Superior temporal gyrus (tissue), 1 donor: ENCODE data around the gene IFT122.
"Not testable (repeated sequence)": the region's sequence is repeated elsewhere in the genome, so short reads cannot be mapped to it uniquely, and the experiment has no call there.

Experiments used
- DNase-seq: peaks from one replicate; pipeline ENCODE4 v3.0.0-alpha.2; 2016; ENCODE audit errors: extremely low spot score

The IFT122 gene

DNA sequence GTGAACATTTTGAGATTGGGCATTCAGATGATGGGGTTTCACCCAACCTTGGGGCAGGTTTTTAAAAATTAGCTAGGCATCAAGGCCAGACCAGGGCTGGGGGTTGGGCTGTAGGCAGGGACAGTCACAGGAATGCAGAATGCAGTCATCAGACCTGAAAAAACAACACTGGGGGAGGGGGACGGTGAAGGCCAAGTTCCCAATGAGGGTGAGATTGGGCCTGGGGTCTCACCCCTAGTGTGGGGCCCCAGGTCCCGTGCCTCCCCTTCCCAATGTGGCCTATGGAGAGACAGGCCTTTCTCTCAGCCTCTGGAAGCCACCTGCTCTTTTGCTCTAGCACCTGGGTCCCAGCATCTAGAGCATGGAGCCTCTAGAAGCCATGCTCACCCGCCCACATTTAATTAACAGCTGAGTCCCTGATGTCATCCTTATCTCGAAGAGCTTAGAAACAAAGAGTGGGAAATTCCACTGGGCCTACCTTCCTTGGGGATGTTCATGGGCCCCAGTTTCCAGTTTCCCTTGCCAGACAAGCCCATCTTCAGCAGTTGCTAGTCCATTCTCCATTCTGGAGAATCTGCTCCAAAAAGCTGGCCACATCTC lies 94.5 kb downstream of the IFT122 start:
- DNase-seq = no peak

DNA sequence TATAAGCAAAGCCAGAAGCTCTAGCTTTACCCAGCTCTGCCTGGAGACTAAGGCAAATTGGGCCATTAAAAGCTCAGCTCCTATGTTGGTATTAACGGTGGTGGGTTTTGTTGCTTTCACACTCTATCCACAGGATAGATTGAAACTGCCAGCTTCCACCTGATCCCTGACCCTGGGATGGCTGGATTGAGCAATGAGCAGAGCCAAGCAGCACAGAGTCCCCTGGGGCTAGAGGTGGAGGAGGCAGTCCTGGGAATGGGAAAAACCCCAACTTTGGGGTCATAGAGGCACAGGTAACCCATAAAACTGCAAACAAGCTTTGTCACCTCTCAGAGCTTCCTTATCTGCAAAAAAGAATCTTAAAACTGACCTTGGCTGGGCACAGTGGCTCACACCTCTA lies 95.1 kb downstream of the IFT122 start:
- DNase-seq = no peak

GRCh38 chr3:129536374-129536667 lies 96.3 kb downstream of the IFT122 start:
- DNase-seq = no peak

- peak; percentile 28 for DNase-seq
Observed at GRCh38 chr3:129536804-129537203, 96.8 kb downstream of the IFT122 start.

- DNase-seq = peak; percentile 34
Observed at GRCh38 chr3:129539206-129539605, 99.2 kb downstream of the IFT122 start.

DNA sequence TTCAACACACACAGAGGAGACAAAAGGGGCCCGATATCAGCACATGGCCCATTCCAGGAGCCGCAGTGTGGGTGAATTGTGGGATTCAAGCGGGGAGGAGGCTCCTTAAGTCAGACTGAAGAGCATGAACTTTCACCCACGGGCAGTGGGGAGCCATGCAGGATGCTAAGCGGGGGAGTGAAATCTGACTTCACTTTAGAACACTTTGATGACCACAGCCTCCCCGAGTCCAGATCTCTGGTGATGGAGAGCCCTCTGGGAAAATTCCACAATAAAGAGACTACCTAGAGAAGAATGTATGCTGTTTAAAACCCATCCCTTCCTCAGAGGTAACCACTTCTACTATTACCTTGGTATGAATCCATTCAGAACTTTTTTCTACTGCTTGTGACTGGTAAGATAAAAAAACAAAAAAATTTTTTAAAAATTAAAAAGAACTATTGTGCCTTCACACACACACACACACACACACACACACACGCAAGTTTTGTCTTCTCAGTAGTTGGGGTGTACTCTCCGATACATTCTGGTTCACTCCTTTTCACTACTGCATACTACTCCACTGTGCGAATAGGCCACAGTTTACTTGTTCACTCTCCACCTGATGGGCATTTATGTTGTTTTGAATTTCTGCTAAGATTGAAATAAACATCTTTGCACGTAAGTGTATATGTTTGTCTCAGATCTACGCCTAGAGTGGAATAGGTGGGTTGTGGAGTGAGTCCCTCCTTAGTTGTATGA lies 100.9 kb downstream of the IFT122 start:
- no peak for DNase-seq

DNA sequence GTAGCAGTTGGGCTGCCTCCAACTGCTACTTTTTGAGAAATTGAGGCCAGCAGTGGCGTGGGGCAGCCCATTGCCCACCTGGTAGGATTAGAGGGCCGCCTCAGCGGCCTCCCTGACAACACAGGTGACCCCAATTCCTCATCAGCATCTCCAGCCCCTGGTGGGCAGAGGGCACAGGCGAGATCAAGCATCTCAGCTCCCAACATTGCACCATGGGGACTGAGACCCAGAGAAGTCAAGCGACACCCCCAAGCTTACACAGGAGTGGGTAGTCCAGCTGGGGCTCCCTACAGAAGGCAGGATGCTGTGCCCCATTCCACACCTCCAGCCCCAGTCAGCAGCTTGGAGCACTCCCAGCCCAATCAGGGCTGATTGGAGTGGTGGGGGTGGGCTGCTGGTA lies 102.7 kb downstream of the IFT122 start:
- no peak for DNase-seq

DNA sequence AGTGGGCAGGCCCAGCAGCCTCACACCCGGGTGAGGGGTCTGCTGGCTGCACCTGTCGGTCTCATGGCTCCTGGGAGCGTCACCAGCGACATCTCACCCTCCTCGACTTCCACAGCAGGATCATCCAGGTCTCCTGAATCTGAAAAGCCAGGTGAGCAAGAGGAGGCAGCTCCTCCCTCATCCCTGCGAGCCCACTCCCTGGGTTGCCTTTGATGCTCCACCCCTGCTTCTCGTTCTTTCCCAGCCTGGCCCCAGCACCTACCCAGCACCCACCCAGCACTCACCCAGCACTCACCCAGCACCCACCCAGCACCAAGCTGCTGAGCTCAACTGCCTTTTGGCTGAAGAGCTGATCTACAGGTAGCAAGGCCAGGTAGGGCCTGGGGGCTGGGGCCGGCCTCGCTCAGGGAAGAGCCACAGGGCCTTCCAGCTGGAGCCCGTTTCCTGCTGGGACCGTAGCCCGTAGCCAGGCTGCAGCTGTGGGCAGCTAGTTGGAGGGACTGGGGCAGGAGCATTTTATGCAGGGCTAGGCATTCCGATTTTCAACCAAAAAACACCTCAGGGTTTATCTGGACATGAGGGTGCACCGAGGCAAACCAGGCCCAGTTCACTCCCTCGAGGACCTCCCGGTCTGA lies 103.2 kb downstream of the IFT122 start, which contains the start of gene H1-8:
TSS of gene H1-8 (plus strand) at position 20 of the 635 bp plus-strand sequence. CDS start at position 64, 44 bp downstream.
- no peak for DNase-seq

DNA sequence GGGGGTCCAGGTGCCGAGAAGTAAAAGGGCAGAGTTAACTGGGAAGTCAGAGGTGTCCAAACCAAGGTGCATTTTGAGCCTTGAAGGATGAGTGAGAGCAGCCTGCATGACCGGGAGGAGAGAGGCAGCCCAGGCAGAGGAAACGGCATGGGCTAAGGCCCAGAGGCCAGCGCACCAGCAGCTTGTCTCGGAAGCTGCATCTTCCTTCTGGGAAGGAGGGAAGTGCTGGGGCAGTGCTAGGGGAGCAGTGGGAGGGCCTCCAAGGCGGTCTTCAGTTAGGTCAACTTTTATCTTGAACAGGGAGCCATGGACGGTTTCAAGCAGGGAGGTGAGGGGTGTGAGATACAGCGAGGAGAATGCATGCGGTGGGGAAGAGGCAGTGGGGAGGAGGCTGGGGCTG lies 104.0 kb downstream of the IFT122 start:
- no peak for DNase-seq

GRCh38 chr3:129545951-129546350 lies 105.9 kb downstream of the IFT122 start:
- not testable (repeated sequence) for DNase-seq

GRCh38 chr3:129547241-129547640 lies 107.2 kb downstream of the IFT122 start:
- DNase-seq = no peak

- DNase-seq = no peak
Observed at GRCh38 chr3:129548104-129548965, 108.3 kb downstream of the IFT122 start.

- no peak for DNase-seq
Observed at GRCh38 chr3:129549006-129549800, 109.2 kb downstream of the IFT122 start.

DNA sequence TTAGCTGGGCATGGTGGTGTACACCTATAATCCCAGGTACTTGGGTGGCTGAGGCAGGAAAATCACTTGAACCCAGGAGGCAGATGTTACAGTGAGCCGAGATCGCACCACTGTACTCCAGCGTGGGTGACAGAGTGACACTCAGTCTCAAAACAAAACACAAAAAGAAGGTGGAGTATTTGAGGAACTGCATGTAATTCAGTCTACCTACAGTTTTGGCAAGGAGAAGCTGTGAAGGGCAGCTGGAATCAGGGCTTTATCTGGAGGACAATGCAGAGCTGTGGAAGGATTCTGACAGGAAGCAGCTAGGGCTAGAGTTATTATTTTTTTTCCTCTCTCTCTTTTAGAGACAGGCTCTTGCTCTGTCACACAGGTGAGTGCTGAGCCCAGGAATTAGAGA lies 109.8 kb downstream of the IFT122 start:
- no peak for DNase-seq

DNA sequence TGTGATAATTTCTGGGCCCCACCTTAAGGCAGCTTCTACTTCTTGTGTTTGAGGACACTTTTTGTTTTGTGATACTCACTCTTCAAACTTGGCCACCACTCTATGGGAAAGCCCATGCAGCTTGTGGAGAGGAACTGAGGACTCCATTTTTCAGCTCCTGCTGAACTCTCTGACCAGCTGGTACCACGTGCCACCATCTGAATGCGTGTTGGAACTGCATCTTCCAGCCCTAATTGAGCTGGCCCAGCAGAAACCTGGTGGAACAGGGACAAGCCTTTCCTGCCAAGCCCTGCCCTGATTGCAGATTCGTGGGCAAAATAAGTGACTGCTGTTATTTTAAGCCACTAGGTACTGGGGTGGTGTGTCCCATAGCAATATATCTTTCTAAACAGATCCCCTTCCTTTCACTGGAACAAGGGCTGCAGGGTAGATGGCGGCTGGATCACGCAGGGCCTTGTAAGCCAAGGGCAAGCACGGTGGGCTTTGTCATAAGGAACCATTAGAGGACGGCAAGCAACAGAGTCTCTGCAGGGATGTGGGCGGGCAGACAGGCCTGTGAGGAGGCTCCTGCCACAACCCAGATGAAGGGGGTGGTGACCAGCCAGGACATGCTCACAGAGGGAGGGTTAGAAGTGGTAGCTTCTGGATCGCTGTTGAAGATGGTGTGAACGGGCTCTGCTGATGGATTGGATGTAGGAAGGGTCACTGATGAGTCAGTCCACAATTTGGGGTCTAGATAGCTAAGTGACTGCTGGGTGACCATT lies 112.4 kb downstream of the IFT122 start:
- peak; percentile 33 for DNase-seq

DNA sequence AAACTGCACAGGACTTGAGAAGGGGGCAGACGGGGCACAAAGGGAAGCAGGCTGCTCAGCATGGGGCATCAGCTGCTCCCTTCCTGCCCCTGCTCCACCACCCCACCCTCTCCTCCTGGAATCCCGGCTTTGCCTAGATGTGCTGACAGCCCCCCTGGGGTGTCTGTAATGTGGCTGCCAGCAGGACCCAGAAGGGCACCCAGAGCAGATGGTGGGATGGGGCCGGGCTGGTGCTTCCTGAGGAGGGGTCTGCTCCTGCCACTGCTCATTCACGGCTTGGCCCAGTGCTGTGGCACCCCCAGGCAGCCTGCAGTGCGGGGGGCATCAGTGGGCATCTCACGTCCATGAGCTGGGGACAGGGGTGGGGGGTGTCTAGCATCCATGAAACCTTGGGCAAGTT lies 113.1 kb downstream of the IFT122 start:
- DNase-seq = no peak

- DNase-seq = peak; percentile 22
Observed at GRCh38 chr3:129553719-129554118, 113.7 kb downstream of the IFT122 start.

DNA sequence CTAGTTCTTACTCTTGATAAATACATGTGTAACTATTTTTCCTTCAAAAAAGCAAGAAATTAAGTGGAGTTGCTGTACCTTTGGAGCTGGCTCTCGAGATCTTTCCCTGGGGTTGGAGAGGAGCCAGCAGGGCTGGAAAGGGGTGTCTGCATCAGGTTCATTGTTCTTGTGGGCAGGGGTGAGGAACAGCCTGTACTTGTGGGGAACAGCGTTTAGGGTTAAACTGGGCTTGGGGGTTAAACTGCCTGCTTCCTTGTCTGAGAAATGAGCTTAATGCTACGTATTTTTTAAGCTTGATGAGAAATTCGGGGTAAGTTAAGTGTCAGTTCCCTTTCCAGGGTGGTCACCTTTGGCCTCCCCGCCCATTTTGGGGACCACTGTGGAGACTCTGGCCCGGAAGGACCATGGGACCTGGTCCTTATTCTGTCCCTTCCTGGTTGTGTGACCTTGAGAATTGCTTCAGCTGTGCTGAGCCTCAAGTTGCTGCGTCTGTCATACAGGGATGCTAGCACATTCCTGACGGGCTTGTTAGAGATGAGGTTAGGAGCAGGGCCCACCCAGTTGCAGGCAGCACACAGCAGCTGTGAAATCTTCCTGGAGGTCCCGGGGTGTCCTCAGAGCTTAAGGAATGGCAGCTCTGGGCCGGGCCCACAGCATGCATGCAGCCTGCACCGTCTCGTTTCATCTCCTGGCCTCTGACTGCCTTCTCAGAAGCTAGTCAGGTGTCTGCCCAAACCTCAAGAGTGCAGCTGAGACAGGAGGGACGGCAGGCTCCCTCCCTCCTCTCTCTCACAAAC lies 114.5 kb downstream of the IFT122 start:
- no peak for DNase-seq

DNA sequence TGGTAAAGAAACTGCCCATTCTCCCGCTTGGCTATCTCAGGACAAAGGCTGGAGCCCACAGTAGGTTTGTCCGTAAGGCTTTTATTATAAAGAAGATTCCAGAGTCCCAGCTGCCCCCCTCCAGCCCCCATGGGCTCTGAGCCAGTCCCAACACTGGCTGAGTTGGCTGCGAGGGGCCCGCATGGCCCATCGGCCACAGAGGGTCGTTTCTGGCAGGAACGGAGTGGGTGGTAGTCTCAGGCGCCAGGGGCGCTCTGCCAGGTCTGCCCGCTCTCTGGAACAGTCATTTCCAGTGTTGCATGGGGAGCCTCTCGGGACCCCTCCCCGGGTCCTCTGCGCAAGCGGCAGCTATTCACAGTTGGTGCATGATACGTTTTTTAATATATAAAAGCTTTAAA lies 115.1 kb downstream of the IFT122 start:
- DNase-seq = no peak
